RWPE1 (cell line): ENCODE data around the gene SPOCK1.

Experiments used
- CTCF ChIA-PET: fragments of 350-600 bp; sonication (Branson Sonifier 250); formaldehyde crosslinking; extraction: SDS; loops from one replicate; lab custom pipeline; 2021; lab: Yijun Ruan, JAX
- POLR2A ChIA-PET: fragments of 400-600 bp; formaldehyde crosslinking; extraction: SDS; loops from one replicate; lab custom pipeline; 2020; ENCODE audit warnings: antibody characterized with exemption; ENCODE audit not compliant: low non-redundant PET; lab: Yijun Ruan, JAX
- DNase-seq: peaks from one replicate; pipeline ENCODE4 v3.0.0; 2012; ENCODE audit warnings: low spot score
- H3K27ac ChIP-seq: fragments of 450-650 bp; 2 replicates; pipeline ENCODE4 v1.5.1; 2017
- CTCF ChIP-seq: fragments of 450-650 bp; conservative IDR thresholded peaks from 2 replicates; pipeline ENCODE4 v1.5.1; 2017; ENCODE audit warnings: low read depth, mild to moderate bottlenecking

SPOCK1 gene

GRCh38 chr5:137446151-137446550, 53.0 kb downstream of the SPOCK1 start:
- ChIA-PET CTCF (interaction anchor here (0.7 kb wide), 1 partner anchor 358 kb away, joined by 3 read pairs; no protein-coding TSS in a partner anchor), POLR2A (no interaction called here)
- DNase-seq: no peak
- H3K27ac ChIP-seq: no peak overlapping the region
- TF ChIP-seq CTCF: no peak

- POLR2A ChIA-PET: no interaction called here
- CTCF ChIA-PET: no interaction called here
- TF ChIP-seq CTCF: no peak
- no peak for DNase-seq
- no peak overlapping the region for H3K27ac ChIP-seq
These were observed 56.5 kb downstream of the SPOCK1 start for GRCh38 chr5:137442660-137443059.

GRCh38 chr5:137441476-137441875, 57.6 kb downstream of the SPOCK1 start:
- POLR2A ChIA-PET: no interaction called here
- no peak for DNase-seq
- CTCF ChIA-PET: no interaction called here
- TF ChIP-seq CTCF: no peak
- no peak overlapping the region for H3K27ac ChIP-seq

- CTCF ChIA-PET: interaction anchor here (0.9 kb wide), 1 partner anchor 12 kb away, joined by 4 read pairs; no protein-coding TSS in a partner anchor
- POLR2A ChIA-PET: no interaction called here
These were observed 58.3 kb downstream of the SPOCK1 start for GRCh38 chr5:137440795-137441194.

GRCh38 chr5:137439645-137440044, 59.5 kb downstream of the SPOCK1 start:
- DNase-seq: no peak
- no peak overlapping the region for H3K27ac ChIP-seq
- TF ChIP-seq CTCF: no peak
- ChIA-PET POLR2A (no interaction called here), CTCF (interaction anchor here (0.9 kb wide), 1 partner anchor 13 kb away, joined by 4 read pairs; no protein-coding TSS in a partner anchor)

More at GRCh38 chr5:137440795-137441194, 58.3 kb downstream of the SPOCK1 start:
- TF ChIP-seq CTCF: no peak
- H3K27ac ChIP-seq: no peak overlapping the region
- no peak for DNase-seq

- ChIA-PET CTCF (interaction anchor here (0.6 to 1.0 kb wide), 2 partner anchors 11 to 113 kb away, joined by 3 read pairs; no protein-coding TSS in a partner anchor), POLR2A (no interaction called here)
- no peak for DNase-seq
- TF ChIP-seq CTCF: no peak
- no peak overlapping the region for H3K27ac ChIP-seq
These were observed 60.2 kb downstream of the SPOCK1 start for GRCh38 chr5:137438932-137439331.
